DMS153 treated with DMSO at 0.1 percent for 48 hours (cell line): ENCODE measurements around the gene VEGFB.

Experiments
- DNase-seq: peaks from one replicate; lab custom pipeline; 2025; ENCODE audit not compliant: unreplicated experiment; lab: John Stamatoyannopoulos, UW

Gene VEGFB

DNA sequence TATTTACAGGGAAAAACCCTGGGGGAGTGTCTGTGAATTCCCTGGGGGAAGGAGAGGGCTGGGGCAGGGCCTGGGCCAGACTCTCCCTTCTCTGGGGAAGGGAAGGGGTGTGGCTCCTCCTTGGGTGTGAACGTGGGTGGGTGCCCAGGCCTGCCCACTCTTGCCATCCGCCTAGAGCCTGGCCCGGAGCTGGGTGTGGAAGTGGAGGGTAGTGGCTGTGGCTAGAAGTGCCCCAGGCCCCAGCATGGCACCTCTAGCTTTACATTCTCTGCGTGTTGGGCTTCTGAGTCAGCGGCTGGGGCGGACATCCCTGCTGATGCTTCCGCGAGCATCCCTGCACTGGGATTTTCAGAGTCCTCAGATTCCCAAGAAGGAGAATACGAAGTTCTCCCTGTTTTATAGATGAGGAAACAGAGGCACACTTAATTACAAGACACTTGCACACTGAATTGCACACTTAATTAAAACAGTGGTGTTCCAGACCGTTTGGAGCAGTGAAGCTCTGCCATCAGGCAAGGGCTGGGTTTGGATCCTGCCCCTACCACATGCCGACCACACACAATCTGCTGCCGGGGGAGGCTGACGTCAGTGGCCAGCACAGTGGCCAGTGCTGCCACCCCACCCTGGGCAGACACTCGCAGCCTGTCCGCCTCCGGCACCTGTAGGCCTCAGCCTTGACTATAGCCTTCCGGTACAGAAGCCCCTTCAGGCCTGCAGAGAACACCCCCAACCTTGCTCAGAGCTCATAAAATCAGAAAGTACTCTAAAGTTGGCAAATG lies 42.5 kb downstream of the VEGFB start:
- no peak for DNase-seq

DNA sequence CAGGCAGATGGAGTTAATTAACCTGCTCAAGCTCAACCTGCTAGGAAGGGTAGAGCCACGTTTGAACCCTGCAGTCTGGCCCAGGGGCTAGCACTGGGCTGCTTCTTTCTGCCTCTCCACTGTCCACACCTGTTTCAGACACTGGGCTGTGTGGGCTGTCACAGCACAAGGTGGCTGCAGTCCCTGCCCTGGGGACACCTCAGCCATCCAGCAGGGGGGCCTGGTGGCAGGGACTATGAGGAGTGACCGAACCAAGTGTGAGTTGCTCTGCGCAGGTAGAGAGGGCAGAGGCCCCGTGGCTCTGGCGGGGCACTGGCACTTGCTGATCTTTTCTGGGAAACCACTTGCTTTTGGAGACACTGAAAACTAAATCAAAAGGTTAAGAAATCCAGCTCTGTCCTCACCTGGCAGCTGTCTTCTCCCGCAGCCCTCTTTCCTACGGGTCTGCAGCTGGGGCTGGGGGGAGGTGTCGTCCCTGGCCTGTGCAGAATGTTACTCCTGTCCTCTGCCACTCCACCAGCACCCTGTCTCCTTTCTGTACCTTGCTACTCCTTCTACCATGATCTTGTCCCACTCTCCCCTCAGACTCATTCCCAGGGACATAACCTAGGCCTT lies 44.3 kb downstream of the VEGFB start:
- no peak for DNase-seq

DNA sequence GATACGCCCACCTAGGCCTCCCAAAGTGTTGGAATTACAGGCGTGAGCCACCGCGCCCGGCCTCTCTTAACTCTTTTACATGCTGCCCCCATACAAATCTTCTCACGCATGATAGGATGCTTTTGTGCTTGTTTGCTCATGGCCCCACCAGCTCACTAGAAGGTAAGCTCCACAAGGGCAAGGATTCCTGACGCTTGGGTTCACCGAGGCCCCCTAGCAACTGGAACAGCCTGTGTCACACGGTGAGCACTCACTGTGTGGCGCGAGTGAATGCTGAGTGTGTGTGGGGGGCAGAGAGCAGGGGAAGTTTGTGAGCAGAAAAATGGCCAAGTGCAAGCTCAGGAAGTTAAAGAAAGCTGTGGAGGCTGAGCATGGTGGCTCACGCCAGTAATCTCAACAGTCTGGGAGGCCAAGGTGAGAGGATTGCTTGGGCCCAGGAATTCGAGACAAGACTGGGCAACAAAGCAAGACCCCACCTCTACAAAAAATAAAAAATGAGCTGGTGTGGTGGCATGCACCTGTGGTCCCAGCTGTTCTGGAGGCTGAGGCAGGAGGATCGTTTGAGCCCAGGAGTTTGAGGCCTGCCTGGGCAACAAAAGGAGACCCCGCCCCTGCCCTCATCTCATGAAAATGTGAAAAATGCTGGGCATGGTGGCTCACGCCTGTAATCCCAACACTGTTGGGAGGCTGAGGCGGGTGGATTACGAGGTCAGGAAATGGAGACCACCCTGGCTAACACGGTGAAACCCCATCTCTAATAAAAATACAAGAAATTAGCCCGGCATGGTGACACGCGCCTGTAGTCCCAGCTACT lies 47.8 kb downstream of the VEGFB start:
- no peak for DNase-seq

DNA sequence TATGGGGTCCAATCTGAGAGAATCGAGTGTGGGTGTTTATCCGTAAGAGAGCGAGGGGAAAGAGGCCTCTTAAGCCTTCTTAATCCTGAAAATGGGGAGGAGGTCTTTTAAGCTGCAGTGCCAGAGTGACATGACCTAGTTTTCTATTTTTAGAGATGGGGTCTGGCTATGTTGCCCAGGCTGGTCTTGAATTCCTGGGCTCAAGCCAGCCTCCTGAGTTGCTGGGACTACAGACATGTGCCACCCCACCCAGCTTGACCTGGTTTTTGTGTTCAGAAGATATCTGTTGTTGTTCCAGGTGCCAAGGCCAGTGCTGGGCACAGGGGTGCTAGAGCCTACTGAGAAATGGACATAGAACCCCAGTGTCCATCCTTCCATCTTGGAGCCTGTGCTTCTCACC lies 48.7 kb downstream of the VEGFB start:
- DNase-seq = no peak

DNA sequence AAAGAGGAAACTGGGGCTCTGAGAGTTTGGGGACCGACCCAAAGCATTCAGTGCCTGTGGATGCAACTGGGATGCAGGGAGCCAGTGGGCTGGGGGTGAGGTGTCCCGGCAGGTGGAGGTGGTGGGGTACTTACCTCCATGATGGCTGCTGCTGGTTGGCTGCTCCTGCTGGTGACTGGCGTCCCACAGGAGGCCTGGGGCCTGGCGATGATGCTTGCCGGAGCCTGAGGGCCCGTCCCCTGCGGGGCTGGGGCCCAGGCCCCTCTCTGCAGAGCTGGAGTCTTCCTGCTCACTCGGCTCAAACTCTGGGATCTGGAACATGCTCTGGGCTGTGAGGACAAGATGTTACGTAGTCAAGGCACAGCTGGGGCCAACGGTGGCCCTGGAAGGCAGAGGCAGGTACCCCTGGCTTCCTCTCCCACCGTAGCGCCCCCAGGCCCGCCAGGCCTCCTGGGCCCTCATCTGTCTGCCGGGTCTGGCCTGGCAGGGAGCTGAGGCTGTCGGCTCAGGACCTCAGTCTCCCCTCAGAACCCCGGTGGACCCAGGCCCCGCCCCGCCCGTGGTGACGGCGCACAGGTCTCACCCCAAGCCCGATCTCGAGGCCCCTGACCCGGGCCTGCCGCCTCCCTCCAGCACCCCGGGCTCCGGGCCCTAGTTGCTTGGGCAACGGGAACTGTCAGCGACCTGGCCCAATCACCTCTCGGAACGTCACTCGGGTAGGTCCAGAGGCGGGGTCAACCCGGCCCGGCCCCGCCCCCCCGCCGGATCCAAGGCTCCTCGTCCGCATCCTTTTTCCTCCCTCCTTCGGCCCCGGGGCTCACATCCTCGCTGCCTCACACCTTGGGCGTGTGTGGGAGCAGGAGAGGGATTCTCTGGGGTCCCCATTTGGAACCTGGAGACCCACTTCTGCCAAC lies 49.9 kb downstream of the VEGFB start, which contains the start of gene BAD:
Gene BAD, minus strand, starts transcription at position 618 of the 914 bp plus-strand sequence. Its CDS starts 297 bp downstream, at position 321.
- DNase-seq = peak; percentile 84

DNA sequence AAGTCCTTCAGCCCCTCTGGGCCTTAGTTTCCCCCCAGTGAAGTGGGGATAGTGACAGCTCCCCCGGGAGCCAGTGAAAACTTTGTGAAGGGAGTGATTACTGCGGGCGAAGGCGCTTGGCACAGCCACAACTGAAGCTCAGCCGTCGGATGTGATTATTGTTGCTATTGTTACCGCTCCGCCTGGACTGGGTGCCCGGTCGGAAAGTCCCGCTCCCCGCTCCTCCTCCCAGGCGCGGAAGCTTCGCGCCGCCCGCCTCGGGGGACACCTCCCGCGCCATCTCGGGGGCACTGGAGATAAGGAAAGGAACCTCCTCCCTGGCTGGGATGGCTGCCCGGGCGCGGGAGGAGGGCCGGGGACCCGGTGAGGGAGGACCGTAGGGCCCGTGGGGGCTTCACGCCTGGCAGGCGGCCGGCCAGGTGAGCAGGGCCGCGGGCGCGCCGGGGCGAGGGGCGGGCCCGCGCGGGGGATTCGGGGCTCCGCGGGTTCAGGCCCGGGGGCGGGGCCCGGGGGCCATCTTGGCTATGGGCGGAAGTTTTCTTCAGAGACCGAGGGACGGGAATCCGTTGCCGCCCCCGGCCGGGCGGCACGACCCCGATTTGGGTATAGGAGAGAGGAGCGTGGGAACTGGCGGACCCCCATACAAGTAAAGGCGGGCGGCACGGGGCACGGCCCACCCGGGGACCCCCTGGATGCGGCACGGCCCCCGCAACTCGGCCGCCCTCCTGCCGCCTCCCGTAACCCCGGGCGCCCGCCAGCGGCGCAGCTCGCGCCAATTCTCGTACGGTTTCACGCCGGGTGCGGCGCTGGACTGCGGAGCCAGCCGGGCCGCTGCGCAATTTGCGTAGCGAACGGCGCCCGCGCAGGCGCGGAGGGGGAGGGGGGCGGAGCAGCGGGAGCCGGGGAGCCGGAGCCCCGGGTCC lies 50.8 kb downstream of the VEGFB start, which contains the start of gene GPR137:
Gene GPR137, plus strand, starts transcription at position 887 of the 923 bp plus-strand sequence. CDS start 677 bp downstream, outside the sequence.
- peak; percentile 68 for DNase-seq

DNA sequence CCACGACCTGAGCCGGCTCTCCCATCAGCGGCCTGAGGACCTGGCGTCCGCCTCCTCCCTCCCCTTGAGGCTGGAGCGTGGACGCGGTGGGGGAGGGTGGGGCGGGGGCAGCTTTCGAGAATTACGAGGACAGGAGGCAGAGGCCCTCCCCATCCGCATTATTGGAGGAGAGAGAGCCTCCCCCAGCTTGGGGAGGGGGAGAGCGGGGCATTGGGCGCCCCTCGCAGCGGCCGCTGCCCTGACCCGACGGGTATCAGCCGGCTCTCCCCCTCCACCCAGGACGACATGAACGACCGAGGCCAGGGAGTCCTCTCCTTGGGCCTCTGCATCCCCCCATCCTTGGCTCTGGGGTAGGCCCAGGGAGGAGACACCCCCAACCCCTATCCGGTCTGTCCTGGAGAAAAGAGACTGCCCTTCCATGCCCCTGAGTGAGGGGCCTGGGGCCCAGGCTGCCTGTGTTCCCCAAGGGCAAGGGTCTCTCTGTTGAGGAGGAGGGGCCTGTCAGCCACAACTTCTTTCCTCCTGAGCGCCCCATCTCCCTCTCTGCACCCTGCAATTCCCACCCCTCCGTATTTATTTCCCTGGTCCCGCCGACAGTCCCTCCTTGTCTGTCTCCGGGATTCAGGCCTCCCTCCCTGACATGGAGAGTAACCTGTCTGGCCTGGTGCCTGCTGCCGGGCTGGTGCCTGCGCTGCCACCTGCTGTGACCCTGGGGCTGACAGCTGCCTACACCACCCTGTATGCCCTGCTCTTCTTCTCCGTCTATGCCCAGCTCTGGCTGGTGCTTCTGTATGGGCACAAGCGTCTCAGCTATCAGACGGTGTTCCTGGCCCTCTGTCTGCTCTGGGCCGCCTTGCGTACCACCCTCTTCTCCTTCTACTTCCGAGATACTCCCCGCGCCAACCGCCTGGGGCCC lies 51.8 kb downstream of the VEGFB start:
- peak; percentile 25 for DNase-seq

DNA sequence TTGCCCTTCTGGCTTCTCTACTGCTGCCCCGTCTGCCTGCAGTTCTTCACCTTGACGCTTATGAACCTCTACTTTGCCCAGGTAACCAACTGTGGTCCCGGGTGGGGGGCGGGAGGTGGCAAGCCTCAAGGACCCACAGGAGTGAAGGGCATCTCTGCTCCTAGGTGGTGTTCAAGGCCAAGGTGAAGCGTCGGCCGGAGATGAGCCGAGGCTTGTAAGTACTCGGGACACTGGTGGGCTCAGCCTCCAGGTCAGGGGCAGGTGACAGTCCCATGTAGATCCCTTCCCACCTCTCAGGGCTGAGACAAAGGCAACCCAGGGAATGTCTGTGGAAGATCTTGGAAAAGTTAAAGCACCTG lies 52.4 kb downstream of the VEGFB start:
- no peak for DNase-seq

DNA sequence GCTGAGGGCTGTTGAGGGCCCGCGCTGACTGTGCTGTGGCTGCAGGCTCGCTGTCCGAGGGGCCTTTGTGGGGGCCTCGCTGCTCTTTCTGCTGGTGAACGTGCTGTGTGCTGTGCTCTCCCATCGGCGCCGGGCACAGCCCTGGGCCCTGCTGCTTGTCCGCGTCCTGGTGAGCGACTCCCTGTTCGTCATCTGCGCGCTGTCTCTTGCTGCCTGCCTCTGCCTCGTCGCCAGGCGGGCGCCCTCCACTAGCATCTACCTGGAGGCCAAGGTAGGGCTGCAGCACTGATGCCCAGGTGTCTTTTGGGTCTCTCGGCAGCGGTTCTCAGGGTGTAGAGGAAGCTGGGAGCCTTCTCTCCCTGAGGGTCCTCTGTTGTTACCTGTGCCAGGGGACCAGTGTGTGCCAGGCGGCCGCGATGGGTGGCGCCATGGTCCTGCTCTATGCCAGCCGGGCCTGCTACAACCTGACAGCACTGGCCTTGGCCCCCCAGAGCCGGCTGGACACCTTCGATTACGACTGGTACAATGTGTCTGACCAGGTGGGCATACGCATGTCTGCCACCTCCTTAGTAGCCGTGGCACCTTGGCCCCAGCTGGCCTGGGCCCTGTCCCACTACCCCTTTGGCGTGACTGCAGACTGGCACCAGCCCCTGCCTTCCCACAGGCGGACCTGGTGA lies 53.4 kb downstream of the VEGFB start:
- DNase-seq = no peak

DNA sequence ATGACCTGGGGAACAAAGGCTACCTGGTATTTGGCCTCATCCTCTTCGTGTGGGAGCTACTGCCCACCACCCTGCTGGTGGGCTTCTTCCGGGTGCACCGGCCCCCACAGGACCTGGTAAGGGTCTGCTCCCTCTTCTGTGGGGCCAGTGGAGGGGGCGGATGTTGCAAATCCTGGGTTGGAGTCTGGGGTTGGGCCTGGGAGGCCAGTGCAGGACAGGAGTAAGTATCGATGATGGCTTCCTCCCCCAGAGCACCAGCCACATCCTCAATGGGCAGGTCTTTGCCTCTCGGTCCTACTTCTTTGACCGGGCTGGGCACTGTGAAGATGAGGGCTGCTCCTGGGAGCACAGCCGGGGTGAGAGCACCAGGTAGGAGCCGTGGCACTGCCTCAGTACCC lies 54.0 kb downstream of the VEGFB start:
- no peak for DNase-seq
